GM12878 (cell line): ENCODE results near the gene NOL4L. TPM values are rescaled to one million over a fixed set of nuclear protein-coding genes. Genes with fewer than 3 reads are reported as not detected.

Source experiments
- ATAC-seq: fragments of 200-7000 bp; cut with Tn5 transposase; 3 replicates; pipeline ENCODE4 v1.9.1; 2020; ENCODE audit warnings: mild to moderate bottlenecking, moderate library complexity
- BruUV-seq: library from RNA; stranded (reverse); fragments of 400-500 nt; replicated peaks from 2 replicates; lab custom pipeline; 2021; lab: Mats Ljungman, UMichigan
- CTCF ChIA-PET: fragments of 300-600 bp; sonication (Branson Sonifier 250); formaldehyde crosslinking; extraction: SDS; loops from one replicate; lab custom pipeline; 2021; ENCODE audit warnings: inconsistent platforms; lab: Yijun Ruan, JAX
- POLR2A ChIA-PET: fragments of 350-600 bp; formaldehyde crosslinking; extraction: SDS; loops from one replicate; lab custom pipeline; 2021; ENCODE audit warnings: inconsistent platforms; lab: Charles Lee
- RAD21 ChIA-PET: fragments of 300-600 bp; sonication (Branson Sonifier 250); formaldehyde crosslinking; loops from one replicate; lab custom pipeline; 2023; ENCODE audit warnings: antibody characterized with exemption; ENCODE audit not compliant: unreplicated experiment; lab: Charles Lee
- SMC1A ChIA-PET: fragments of 300-600 bp; sonication (Branson Sonifier 250); formaldehyde crosslinking; loops from one replicate; lab custom pipeline; 2023; ENCODE audit not compliant: unreplicated experiment, uncharacterized antibody; lab: Charles Lee
- DNase-seq: peaks from one replicate; pipeline ENCODE4 v3.0.0-alpha.2; 2011; ENCODE audit warnings: low read depth, low spot score
- FAIRE-seq: peaks from 3 replicates; lab custom pipeline; 2011; peaks lifted over from hg19 to GRCh38; lab: Jason Lieb, UNC
- H2AFZ ChIP-seq: 2 replicates; pipeline ENCODE4 v1.6.0; 2011; ENCODE audit warnings: low read depth, low read length, control low read depth; ENCODE audit not compliant: control insufficient read depth
- H3K27ac ChIP-seq: 2 replicates; pipeline ENCODE4 v1.5.1; 2011; ENCODE audit warnings: control low read depth; ENCODE audit not compliant: control insufficient read depth, insufficient read depth
- H3K27me3 ChIP-seq, 2 experiments: replicated peaks in 1 of 2; 2 replicates each; pipeline versions ENCODE4 v1.6.0 to v1.6.1; 2011; ENCODE audit warnings: low read length in 1 of 2; ENCODE audit not compliant: control insufficient read depth in 2 of 2, insufficient read depth in 2 of 2
- H3K36me3 ChIP-seq, 2 experiments: 2 replicates each; pipeline ENCODE4 v1.5.1; 2011; ENCODE audit warnings: low read length in 1 of 2; ENCODE audit not compliant: control insufficient read depth in 2 of 2, insufficient read depth in 2 of 2
- H3K4me1 ChIP-seq: 2 replicates; pipeline ENCODE4 v1.6.1; 2011; ENCODE audit warnings: mild to moderate bottlenecking, low read length, moderate library complexity, mixed read lengths; ENCODE audit not compliant: control insufficient read depth, insufficient read depth
- H3K4me2 ChIP-seq: 2 replicates; pipeline ENCODE4 v1.6.0; 2011; ENCODE audit warnings: control low read depth; ENCODE audit not compliant: control insufficient read depth, insufficient read depth
- H3K4me3 ChIP-seq: fragments of 200-600 bp; sonication (generic); 2 replicates; pipeline ENCODE4 v1.5.1; 2016
- H3K79me2 ChIP-seq: 2 replicates; pipeline ENCODE4 v1.6.0; 2011; ENCODE audit warnings: low read length; ENCODE audit not compliant: control insufficient read depth, insufficient read depth
- H3K9ac ChIP-seq: 2 replicates; pipeline ENCODE4 v1.8.0; 2011; ENCODE audit warnings: low read length, control low read depth, mixed read lengths; ENCODE audit not compliant: control insufficient read depth, insufficient read depth
- H3K9me3 ChIP-seq: replicated peaks from 3 replicates; pipeline ENCODE4 v1.5.1; 2011; ENCODE audit warnings: mild to moderate bottlenecking, low read length; ENCODE audit not compliant: control insufficient read depth, insufficient read depth
- H4K20me1 ChIP-seq: 2 replicates; pipeline ENCODE4 v1.6.0; 2011; ENCODE audit not compliant: control insufficient read depth, insufficient read depth
- FOXK2 ChIP-seq: fragments of 450-650 bp; IDR thresholded peaks from 2 replicates; pipeline ENCODE4 v1.6.1; 2017; ENCODE audit warnings: mild to moderate bottlenecking, moderate library complexity
- IKZF2 ChIP-seq, 2 experiments: fragments of 450-650 bp; IDR thresholded peaks; 2 replicates each; pipeline ENCODE4 v1.6.1; 2017; ENCODE audit warnings: mild to moderate bottlenecking in 2 of 2, moderate library complexity in 2 of 2
- MAX ChIP-seq: IDR thresholded peaks from 2 replicates; pipeline ENCODE4 v1.6.1; 2012; ENCODE audit warnings: low read depth, low read length, improper control_type of control experiment
- NR2C2 ChIP-seq: IDR thresholded peaks from 2 replicates; pipeline ENCODE4 v1.6.1; 2011; ENCODE audit warnings: borderline replicate concordance, low read depth; ENCODE audit not compliant: control insufficient read depth, insufficient read length
- RCOR1 ChIP-seq: conservative IDR thresholded peaks from 2 replicates; pipeline ENCODE4 v1.6.1; 2012; ENCODE audit warnings: low read depth, low read length, improper control_type of control experiment
- SREBF2 ChIP-seq: IDR thresholded peaks from 2 replicates; pipeline ENCODE4 v1.6.1; 2012; ENCODE audit warnings: mild to moderate bottlenecking, low read length
- YY1 ChIP-seq: IDR thresholded peaks from 2 replicates; pipeline ENCODE4 v1.6.1; 2011; ENCODE audit warnings: low read depth, mild to moderate bottlenecking, low read length
- WGBS: methylation state at CpG from one replicate; pipeline ENCODE4 v1.1.6; 2016; ENCODE audit warnings: low lambda C conversion rate; ENCODE audit not compliant: insufficient replicate concordance, insufficient coverage; ENCODE audit errors: missing lambda C conversion rate; 5-methylcytosine and 5-hydroxymethylcytosine counted together
- in situ Hi-C: fragments of 300-500 bp; cut with MboI; formaldehyde crosslinking; loops from 9 replicates; pipeline ENCODE4 v1.14.3; 2018; ENCODE audit warnings: mixed read lengths
- intact Hi-C: fragments of 100-400 bp; cut with micrococcal nuclease; formaldehyde crosslinking; loops from one replicate; pipeline ENCODE4 v1.14.2; 2022; ENCODE audit not compliant: unreplicated experiment
- polyA plus RNA-seq, 11 experiments: library from polyadenylated mRNA; depleted of rRNA in 4 of 11; unstranded in 6 of 11; stranded (reverse) in 5 of 11; fragments of >200 nt; fragmentation: Nextera tagmentation in 4 of 11; fragmentation: Illumina TruSeq in 1 of 11; extraction: Ambion mirVana in 4 of 11; extraction: Trizol in 1 of 11; gene quantifications; 1 replicate in 1 of 11; 2 replicates in 10 of 11; pipeline versions ENCODE4 v1.2.1 to v1.2.3, GENCODE V29; 2011 to 2016; ENCODE audit warnings: inconsistent platforms in 2 of 11, missing spikeins in 2 of 11, low read depth in 1 of 11
- total RNA-seq, 4 experiments: library from RNA; depleted of rRNA in 3 of 4; stranded (reverse); fragments of >200 nt in 3 of 4; fragmentation: Illumina TruSeq in 1 of 4; extraction: Trizol in 1 of 4; gene quantifications; 2 replicates each; pipeline versions ENCODE4 v1.2.1 to v1.2.3, GENCODE V29; 2013 to 2021
- TF ChIP-seq, protein P1 (sequence below): fragments of 450-650 bp; IDR thresholded peaks from 2 replicates; pipeline ENCODE4 v1.6.1; 2018; ENCODE audit warnings: borderline replicate concordance, mild to moderate bottlenecking; ENCODE audit not compliant: partially characterized antibody
- TF ChIP-seq, protein P2 (sequence below): IDR thresholded peaks from 2 replicates; pipeline ENCODE4 v1.6.1; 2012; ENCODE audit warnings: mild to moderate bottlenecking, low read depth, low read length

NOL4L gene
- total and polyA plus RNA-seq, 10 of the 15 experiments (the other 5 are each of a cell fraction or from before 2014, with no cell fraction given) = 2.3 to 24.0 (median 8.0) TPM

DNA sequence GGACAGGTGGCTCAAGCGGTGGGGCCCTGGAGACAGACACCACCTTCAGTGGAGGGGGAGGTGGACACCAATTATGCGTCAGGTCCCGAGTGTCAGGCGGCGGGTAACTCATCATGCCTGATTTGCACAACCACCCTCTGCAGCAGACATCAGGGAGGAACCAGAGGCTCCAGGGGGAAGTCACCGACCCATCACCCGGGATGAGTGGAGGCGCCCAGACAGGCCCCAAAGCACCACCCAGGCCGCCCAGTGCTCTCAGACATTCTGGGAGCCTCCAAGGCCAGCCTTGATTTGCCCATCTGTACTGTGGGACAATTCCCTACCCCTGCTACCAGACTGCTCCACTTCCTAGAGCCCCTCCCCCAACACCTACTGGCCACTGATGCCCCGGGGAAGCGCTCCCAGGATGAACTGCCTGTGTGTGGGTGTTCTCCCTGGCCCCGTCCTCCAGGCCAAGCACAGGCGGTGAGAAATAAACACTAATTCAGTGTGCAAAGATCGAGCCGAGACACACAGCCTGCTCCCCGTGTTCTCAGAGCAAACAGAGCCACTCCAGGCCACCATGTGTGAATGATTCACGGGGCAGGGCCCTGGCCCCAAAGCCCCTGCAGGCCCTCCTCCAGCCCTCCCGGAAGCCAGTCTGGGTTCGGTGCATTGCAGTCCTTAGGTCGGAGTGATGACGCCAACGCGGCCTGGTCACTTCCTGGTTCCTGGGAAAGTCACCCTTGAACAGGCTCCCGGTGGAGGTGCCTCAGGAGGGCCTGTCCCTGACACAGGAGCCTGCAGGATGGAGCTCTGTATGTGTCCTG is 119.8 kb downstream of the NOL4L start:
- Histone ChIP-seq H3K36me3 (no peaks in the 10 kb centered on the region; a peak in 1 of 4 replicates), H3K27me3 (no peaks in the 10 kb centered on the region), H4K20me1 (no peaks in the 10 kb centered on the region), H3K4me2 (no peak overlapping the region), H3K79me2 (no peaks in the 10 kb centered on the region), H3K27ac (no peak overlapping the region), H3K4me3 (no peak overlapping the region), H2AFZ (no peak overlapping the region), H3K4me1 (no peaks in the 10 kb centered on the region), H3K9me3 (no peaks in the 10 kb centered on the region), H3K9ac (no peak overlapping the region)
- TF ChIP-seq, protein P1, sequence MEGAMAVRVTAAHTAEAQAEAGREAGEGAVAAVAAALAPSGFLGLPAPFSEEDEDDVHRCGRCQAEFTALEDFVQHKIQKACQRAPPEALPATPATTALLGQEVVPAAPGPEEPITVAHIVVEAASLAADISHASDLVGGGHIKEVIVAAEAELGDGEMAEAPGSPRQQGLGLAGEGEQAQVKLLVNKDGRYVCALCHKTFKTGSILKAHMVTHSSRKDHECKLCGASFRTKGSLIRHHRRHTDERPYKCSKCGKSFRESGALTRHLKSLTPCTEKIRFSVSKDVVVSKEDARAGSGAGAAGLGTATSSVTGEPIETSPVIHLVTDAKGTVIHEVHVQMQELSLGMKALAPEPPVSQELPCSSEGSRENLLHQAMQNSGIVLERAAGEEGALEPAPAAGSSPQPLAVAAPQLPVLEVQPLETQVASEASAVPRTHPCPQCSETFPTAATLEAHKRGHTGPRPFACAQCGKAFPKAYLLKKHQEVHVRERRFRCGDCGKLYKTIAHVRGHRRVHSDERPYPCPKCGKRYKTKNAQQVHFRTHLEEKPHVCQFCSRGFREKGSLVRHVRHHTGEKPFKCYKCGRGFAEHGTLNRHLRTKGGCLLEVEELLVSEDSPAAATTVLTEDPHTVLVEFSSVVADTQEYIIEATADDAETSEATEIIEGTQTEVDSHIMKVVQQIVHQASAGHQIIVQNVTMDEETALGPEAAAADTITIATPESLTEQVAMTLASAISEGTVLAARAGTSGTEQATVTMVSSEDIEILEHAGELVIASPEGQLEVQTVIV = peak; percentile 7
- TF ChIP-seq NR2C2 (no peak), RCOR1 (no peak), YY1 (no peak), SREBF2 (no peak), MAX (no peak), IKZF2 (IDR thresholded peaks at IDR 0.05) (no peak), FOXK2 (0 out of 2 replicates have a peak, but pooled peaks have one; percentile 10)
- TF ChIP-seq, protein P2, sequence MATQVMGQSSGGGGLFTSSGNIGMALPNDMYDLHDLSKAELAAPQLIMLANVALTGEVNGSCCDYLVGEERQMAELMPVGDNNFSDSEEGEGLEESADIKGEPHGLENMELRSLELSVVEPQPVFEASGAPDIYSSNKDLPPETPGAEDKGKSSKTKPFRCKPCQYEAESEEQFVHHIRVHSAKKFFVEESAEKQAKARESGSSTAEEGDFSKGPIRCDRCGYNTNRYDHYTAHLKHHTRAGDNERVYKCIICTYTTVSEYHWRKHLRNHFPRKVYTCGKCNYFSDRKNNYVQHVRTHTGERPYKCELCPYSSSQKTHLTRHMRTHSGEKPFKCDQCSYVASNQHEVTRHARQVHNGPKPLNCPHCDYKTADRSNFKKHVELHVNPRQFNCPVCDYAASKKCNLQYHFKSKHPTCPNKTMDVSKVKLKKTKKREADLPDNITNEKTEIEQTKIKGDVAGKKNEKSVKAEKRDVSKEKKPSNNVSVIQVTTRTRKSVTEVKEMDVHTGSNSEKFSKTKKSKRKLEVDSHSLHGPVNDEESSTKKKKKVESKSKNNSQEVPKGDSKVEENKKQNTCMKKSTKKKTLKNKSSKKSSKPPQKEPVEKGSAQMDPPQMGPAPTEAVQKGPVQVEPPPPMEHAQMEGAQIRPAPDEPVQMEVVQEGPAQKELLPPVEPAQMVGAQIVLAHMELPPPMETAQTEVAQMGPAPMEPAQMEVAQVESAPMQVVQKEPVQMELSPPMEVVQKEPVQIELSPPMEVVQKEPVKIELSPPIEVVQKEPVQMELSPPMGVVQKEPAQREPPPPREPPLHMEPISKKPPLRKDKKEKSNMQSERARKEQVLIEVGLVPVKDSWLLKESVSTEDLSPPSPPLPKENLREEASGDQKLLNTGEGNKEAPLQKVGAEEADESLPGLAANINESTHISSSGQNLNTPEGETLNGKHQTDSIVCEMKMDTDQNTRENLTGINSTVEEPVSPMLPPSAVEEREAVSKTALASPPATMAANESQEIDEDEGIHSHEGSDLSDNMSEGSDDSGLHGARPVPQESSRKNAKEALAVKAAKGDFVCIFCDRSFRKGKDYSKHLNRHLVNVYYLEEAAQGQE = no peak
- FAIRE-seq (no peak), ATAC-seq (no peak), DNase-seq (no peak)
- POLR2A ChIA-PET = no interaction called here
- SMC1A ChIA-PET = no interaction called here
- CTCF ChIA-PET = no interaction called here
- no TSS peak for BruUV-seq
- in situ Hi-C loops (no loop called here), intact Hi-C loops (no loop called here)
- RAD21 ChIA-PET = no interaction called here
- 72% methylated on average over 24 of the region's 24 CpGs for WGBS
